PC-3 (cell line): ENCODE results near the gene MLST8.

Source experiments
- EZH2 ChIP-seq: fragments of 300-600 bp; sonication (generic); IDR thresholded peaks from one replicate; pipeline ENCODE4 v1.6.1; 2017; ENCODE audit warnings: antibody characterized with exemption, mild to moderate bottlenecking, low read length; ENCODE audit not compliant: unreplicated experiment
- TF ChIP-seq, protein P1 (sequence below): fragments of 300-600 bp; sonication (generic); conservative IDR thresholded peaks from 2 replicates; pipeline ENCODE4 v1.5.1; 2017; ENCODE audit warnings: antibody characterized with exemption, low read depth, mild to moderate bottlenecking, low read length

- TF ChIP-seq, protein P1, sequence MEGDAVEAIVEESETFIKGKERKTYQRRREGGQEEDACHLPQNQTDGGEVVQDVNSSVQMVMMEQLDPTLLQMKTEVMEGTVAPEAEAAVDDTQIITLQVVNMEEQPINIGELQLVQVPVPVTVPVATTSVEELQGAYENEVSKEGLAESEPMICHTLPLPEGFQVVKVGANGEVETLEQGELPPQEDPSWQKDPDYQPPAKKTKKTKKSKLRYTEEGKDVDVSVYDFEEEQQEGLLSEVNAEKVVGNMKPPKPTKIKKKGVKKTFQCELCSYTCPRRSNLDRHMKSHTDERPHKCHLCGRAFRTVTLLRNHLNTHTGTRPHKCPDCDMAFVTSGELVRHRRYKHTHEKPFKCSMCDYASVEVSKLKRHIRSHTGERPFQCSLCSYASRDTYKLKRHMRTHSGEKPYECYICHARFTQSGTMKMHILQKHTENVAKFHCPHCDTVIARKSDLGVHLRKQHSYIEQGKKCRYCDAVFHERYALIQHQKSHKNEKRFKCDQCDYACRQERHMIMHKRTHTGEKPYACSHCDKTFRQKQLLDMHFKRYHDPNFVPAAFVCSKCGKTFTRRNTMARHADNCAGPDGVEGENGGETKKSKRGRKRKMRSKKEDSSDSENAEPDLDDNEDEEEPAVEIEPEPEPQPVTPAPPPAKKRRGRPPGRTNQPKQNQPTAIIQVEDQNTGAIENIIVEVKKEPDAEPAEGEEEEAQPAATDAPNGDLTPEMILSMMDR, result no peak
- TF ChIP-seq EZH2, result no peak
Measured at GRCh38 chr16:2177561-2177960, 27.7 kb upstream of the MLST8 start.
